ENCODE data around the gene THSD7A.

The THSD7A gene

DNA sequence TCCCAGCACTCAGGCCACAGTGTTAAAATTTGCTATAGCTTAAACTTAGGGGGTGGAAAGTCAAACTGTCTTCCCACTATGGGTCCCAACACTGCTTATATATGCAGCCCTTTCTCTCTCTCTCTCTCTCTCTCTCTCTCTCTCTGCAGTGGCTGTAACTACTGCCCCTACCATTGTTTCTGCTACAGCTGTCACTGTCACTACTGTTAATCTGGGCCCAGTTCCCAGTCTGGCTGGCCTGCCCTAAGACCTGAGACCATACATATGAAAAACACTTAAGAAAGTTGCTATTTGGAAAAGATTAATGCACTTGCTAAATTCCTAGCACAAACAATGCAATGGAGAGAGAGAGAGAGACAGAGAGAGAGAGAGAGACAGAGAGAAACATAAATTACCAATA lies 78.6 kb downstream of the THSD7A start:
- H3K4me3 ChIP-seq (ENCODE audit: low read length) = no peak overlapping the region
- no peak for DNase-seq (ENCODE audit: low read depth)
- TF ChIP-seq, protein P1, sequence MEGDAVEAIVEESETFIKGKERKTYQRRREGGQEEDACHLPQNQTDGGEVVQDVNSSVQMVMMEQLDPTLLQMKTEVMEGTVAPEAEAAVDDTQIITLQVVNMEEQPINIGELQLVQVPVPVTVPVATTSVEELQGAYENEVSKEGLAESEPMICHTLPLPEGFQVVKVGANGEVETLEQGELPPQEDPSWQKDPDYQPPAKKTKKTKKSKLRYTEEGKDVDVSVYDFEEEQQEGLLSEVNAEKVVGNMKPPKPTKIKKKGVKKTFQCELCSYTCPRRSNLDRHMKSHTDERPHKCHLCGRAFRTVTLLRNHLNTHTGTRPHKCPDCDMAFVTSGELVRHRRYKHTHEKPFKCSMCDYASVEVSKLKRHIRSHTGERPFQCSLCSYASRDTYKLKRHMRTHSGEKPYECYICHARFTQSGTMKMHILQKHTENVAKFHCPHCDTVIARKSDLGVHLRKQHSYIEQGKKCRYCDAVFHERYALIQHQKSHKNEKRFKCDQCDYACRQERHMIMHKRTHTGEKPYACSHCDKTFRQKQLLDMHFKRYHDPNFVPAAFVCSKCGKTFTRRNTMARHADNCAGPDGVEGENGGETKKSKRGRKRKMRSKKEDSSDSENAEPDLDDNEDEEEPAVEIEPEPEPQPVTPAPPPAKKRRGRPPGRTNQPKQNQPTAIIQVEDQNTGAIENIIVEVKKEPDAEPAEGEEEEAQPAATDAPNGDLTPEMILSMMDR (conservative IDR thresholded peaks at IDR 0.05; ENCODE audit: low read depth, low read length) = no peak

DNA sequence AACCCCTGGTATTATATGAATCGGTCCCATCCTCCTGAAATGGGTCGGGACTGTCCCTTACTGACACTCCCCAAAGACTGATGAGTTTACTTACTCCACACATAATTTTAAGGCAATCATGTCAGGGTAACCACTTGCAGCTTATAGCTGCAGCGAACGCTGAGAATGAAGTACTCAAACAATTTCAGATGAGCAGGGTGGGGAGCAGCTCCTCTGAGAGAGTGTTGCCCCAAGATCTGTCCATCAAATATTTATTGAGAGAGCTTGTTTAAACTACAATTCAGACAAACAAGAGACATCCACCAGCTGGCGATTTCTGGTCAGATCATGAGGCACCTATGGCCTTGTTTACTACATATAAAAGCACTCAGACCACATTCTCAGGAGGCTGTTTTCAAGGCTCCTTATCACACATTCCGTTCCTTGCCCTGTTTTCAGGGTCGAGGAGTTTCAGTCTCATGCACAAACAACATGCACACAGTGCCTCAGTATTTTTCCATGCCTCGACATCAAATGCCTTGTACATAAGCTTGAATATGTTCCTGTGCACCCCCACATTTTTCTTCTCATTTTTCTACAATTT lies 80.1 kb downstream of the THSD7A start:
- no peak overlapping the region for H3K4me3 ChIP-seq (ENCODE audit: low read length)
- TF ChIP-seq, protein P1 (conservative IDR thresholded peaks at IDR 0.05; ENCODE audit: low read depth, low read length) = no peak
- peak; percentile 5 for DNase-seq (ENCODE audit: low read depth)

DNA sequence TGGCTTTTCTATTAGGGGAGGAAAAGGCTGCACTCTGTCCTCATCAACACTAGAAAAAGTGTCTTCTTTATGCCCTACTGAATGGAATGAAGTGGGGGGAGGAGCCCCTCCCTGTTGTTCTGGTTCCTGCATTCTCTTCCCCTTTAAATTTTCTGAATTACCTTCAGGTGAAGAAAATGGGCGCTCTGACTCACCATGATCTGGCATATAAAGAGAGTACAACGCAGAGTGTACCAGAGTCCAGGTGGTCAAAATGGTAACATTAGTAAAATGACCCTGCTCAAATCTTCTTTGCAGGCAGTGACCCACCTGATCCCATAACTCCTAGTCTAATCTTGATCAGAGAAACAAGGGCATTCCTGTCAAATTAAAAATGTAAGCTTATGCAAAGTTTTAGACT lies 80.7 kb downstream of the THSD7A start:
- H3K4me3 ChIP-seq (ENCODE audit: low read length) = no peak overlapping the region
- DNase-seq (ENCODE audit: low read depth) = no peak
- TF ChIP-seq, protein P1 (conservative IDR thresholded peaks at IDR 0.05; ENCODE audit: low read depth, low read length) = no peak

DNA sequence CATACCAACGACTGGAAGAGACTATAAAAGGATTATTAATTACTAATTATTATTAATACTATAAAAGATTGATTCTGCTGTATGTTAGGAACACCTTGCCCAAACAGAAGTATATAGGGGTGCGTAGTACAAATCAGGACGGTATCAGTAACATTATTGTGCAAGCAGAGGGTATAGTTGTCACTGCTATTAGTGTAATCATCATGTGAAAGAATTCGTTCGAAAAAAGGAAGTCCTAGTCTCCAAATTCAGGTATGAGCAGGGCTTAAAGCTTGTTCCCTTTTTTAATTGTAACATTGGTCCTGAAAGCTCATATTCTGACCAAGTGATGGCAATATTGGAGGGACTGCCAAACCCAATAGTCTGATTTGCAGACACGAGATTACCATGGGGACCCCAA lies 81.8 kb downstream of the THSD7A start:
- no peak overlapping the region for H3K4me3 ChIP-seq (ENCODE audit: low read length)
- DNase-seq (ENCODE audit: low read depth) = no peak
- TF ChIP-seq, protein P1 (conservative IDR thresholded peaks at IDR 0.05; ENCODE audit: low read depth, low read length) = no peak

DNA sequence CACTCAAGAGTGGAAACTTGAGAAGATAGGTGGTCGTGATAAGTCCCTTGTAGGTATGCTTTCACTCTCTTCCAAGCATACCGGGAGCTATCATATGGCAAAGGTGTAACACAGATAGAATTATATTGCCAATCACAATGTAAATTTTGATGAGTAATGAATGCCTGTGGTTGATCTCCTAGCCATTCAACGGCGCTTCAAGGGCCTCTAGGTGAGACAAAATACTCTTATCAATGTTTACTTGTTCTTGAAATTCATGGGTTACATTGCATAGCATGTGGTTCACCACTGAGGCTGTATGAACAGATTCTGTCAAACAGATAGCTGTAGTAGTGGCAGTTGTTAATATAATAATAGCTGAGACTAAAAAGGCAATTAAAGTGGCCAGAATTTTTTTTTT lies 82.4 kb downstream of the THSD7A start:
- TF ChIP-seq, protein P1 (conservative IDR thresholded peaks at IDR 0.05; ENCODE audit: low read depth, low read length) = no peak
- no peak overlapping the region for H3K4me3 ChIP-seq (ENCODE audit: low read length)
- DNase-seq (ENCODE audit: low read depth) = no peak

DNA sequence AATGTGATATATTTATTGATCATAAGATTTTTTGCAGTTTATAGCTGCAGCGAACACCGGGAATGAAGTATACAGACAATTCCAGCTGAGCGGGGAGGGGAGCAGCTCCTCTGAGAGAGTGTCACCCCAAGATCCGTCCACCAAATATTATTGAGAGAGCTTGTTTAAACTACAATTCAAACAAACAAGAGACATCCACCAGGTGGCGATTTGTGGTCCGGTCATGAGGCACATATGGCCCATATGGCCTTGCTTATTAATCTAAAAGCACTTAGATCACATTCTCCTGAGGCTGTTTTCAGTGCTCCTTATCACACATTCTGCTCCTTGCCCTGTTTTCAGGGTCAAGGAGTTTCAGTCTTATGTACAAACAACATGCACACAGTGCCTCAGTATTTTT lies 83.1 kb downstream of the THSD7A start:
- DNase-seq (ENCODE audit: low read depth) = no peak
- TF ChIP-seq, protein P1 (conservative IDR thresholded peaks at IDR 0.05; ENCODE audit: low read depth, low read length) = peak; percentile 14
- H3K4me3 ChIP-seq (ENCODE audit: low read length) = no peak overlapping the region

DNA sequence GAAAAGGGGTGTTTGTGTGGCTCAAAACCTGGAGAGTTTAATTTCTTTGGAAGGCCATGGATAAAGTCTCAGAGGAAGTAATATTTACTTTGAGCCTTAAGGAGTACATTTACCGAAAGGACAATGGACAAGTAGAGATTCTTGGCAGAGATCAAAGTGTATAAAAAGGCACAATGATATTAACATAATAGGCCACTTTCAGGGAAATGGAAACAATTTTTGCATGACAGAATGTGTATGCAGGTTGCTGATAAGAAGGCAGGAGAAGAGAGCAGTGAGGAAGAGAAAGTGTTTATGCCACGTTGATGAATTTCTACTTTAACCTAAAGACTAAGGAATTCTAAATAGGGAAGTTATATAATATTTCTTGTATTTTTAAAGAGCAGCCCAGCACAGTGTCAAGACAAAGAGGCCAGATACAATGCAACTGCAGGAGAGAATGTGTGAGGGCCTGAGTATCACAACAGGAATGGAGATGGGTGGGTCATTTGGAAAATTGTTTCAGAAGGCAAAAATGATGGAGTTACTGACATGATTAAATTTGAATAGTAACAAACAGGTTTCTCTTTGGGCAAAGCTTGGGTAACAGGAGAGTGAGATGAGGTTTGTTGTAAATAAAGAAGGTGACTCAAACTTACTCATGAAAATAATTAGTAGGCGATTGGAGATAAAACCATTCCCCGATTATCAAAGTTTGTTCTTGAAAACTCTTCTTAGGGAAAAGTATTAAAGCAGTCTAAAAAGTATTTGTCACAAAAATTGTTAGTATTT lies 84.1 kb downstream of the THSD7A start:
- TF ChIP-seq, protein P1 (conservative IDR thresholded peaks at IDR 0.05; ENCODE audit: low read depth, low read length) = no peak
- DNase-seq (ENCODE audit: low read depth) = no peak

More for the DNA sequence above, 84.1 kb downstream of the THSD7A start:
- H3K4me3 ChIP-seq (ENCODE audit: low read length) = no peak overlapping the region

Data from retinal pigment epithelial cell (primary cell).